HFF-Myc (cell line): ENCODE data around the gene NR3C2.
"Not testable (repeated sequence)": the region's sequence is repeated elsewhere in the genome, so short reads cannot be mapped to it uniquely, and the experiment has no call there.

ENCODE experiments used
- DNase-seq: peaks from one replicate; pipeline ENCODE4 v3.0.0-alpha.2; 2011; ENCODE audit warnings: low read depth; ENCODE audit errors: extremely low read depth
- H3K4me3 ChIP-seq: replicated peaks from 2 replicates; pipeline ENCODE4 v1.5.1; 2011; ENCODE audit warnings: low read depth, mild to moderate bottlenecking, control low read depth, low read length
- CTCF ChIP-seq: IDR thresholded peaks from 2 replicates; pipeline ENCODE4 v1.5.1; 2012; ENCODE audit warnings: mild to moderate bottlenecking, low read depth, low read length, control low read depth; ENCODE audit errors: missing control alignments

The NR3C2 gene

DNA sequence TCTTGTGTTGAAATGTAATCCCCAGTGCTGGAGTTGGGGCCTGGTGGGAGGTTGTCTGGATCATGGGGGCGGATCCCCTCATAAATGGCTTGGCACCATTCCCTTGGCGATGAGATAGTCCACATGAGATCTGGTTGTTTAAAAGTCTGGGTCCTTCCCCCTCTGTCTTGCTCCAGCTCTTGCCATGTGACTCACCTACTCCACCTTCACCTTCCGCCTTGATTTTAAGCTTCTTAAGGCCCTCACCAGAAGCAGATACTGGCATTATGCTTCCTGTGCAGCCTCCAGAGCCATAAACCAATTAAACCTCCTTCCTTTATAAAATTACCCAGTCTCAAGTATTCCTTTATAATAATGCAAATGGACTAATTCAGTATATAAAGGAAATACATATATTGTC, 111.5 kb downstream of the NR3C2 start:
- DNase-seq: no peak
- TF ChIP-seq CTCF: no peak
- H3K4me3 ChIP-seq: no peak overlapping the region

DNA sequence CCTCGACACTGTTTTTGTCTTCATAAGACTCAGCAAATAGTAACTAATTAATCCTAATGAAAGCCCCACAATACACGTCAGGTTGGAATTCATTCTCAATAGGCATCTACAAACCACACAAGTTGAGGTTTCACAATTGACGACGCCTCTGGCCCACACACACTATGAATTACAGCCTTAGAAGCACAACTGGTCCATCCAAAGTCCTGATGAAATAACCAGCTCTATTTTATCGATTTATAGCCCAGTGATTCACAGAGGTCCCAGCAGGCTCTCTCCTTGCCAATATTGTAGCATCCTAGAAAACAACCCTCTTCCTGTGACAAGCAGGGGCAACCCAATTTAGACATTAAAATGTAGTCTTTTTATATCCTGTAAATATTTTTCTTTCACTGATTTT, 112.1 kb downstream of the NR3C2 start:
- TF ChIP-seq CTCF: no peak
- no peak overlapping the region for H3K4me3 ChIP-seq
- DNase-seq: no peak

- no peak for TF ChIP-seq CTCF
- H3K4me3 ChIP-seq: no peak overlapping the region
- no peak for DNase-seq
Measured at GRCh38 chr4:148329751-148330150, 112.5 kb downstream of the NR3C2 start.

DNA sequence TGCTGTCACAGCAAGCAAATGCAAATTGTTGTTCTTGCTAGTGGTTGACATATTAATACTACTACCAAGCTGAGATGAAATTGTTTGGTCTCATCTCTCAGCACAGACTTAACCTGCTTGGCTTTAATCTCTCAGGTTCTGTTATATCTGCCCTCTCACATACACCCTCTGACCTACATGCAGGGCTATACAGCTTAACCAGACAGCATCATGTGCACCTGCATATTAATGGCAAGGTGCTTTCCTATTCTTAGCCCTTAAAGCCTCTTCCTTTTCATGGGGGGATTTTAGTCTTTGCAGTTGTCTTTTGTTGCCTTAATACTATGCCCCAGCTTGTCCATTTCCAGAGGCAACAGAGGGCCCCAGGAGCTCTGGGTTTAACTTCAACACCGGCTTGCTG, 114.5 kb downstream of the NR3C2 start:
- no peak overlapping the region for H3K4me3 ChIP-seq
- no peak for TF ChIP-seq CTCF
- DNase-seq: no peak

GRCh38 chr4:148323316-148323715, 118.9 kb downstream of the NR3C2 start:
- DNase-seq, H3K4me3 ChIP-seq: not testable (repeated sequence)

DNA sequence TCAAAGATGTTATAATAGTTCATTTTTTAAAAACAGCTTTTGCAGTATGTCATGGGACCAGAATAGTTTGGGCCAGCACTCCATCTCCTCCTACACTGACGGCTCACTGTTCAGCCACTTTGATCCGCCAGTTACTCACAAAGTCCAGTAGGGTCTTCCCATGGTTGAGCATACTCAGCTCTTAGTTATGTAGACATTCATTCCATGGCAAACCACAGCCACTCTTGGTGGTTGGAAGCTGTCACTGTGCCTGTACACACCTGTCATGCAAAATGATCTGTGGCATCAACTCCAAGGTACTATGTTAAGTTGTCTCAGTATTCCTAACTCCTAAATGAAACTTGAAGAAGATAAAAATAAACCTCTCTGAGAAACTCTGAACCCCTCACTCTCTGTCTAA, 127.2 kb downstream of the NR3C2 start:
- TF ChIP-seq CTCF: no peak
- H3K4me3 ChIP-seq: no peak overlapping the region
- no peak for DNase-seq

DNA sequence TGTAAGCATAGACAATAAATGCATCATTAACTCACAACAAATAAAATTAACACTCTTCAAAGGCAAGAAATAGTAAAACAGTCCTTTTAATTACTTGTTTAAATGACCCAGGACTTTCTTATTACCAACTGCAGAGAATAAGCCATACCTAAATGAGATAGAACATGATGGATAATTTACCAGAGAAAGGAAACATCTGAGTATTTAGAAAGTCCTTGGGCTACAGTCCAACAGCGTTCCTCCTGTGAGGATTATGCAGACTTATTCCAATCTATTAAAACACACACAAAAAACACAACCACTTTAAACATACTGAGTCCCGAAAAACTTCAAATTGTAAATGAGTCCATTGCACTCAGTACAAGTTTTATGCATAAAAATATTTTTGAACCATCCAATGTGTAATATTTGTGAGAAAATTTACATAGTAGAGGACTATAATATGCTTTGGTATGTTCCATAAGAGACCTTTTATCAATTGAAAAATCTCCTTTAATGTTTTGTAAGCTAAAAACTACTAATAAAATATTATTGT, 129.2 kb downstream of the NR3C2 start:
- DNase-seq: no peak
- TF ChIP-seq CTCF: no peak
- no peak overlapping the region for H3K4me3 ChIP-seq
